NB4 (cell line): ENCODE data around the gene COG5.

Experiments used
- CTCF ChIP-seq: IDR thresholded peaks from one replicate; pipeline ENCODE4 v1.5.1; 2012; ENCODE audit warnings: low read depth, low read length
- MAX ChIP-seq: IDR thresholded peaks from 2 replicates; pipeline ENCODE4 v1.6.1; 2011; ENCODE audit warnings: low read depth, low read length
- MYC ChIP-seq: IDR thresholded peaks from 2 replicates; pipeline ENCODE4 v1.6.1; 2011; ENCODE audit warnings: low read depth, low read length
- POLR2A ChIP-seq: IDR thresholded peaks from 2 replicates; pipeline ENCODE4 v1.6.1; 2011; ENCODE audit warnings: mild to moderate bottlenecking; ENCODE audit not compliant: insufficient read length; ENCODE audit errors: extremely low read depth

GRCh38 chr7:107186240-107186639, 377.5 kb downstream of the COG5 start:
- TF ChIP-seq CTCF (no peak), POLR2A (no peak), MYC (no peak), MAX (no peak)
